GM12891 (cell line): ENCODE results near the gene UBXN11.

Experiments used
- POLR2A ChIP-seq: IDR thresholded peaks from 2 replicates; pipeline ENCODE4 v1.6.1; 2011; ENCODE audit warnings: low read depth, low read length, control low read depth
- POLR2AphosphoS5 ChIP-seq: IDR thresholded peaks from 2 replicates; pipeline ENCODE4 v1.6.1; 2011; ENCODE audit warnings: low read depth, low read length, control low read depth
- POU2F2 ChIP-seq: IDR thresholded peaks from 2 replicates; pipeline ENCODE4 v1.6.1; 2011; ENCODE audit warnings: low read depth, mild to moderate bottlenecking, control low read depth, low read length, moderate library complexity
- TAF1 ChIP-seq: IDR thresholded peaks from 2 replicates; pipeline ENCODE4 v1.6.1; 2011; ENCODE audit warnings: low read depth, low read length, control low read depth

DNA sequence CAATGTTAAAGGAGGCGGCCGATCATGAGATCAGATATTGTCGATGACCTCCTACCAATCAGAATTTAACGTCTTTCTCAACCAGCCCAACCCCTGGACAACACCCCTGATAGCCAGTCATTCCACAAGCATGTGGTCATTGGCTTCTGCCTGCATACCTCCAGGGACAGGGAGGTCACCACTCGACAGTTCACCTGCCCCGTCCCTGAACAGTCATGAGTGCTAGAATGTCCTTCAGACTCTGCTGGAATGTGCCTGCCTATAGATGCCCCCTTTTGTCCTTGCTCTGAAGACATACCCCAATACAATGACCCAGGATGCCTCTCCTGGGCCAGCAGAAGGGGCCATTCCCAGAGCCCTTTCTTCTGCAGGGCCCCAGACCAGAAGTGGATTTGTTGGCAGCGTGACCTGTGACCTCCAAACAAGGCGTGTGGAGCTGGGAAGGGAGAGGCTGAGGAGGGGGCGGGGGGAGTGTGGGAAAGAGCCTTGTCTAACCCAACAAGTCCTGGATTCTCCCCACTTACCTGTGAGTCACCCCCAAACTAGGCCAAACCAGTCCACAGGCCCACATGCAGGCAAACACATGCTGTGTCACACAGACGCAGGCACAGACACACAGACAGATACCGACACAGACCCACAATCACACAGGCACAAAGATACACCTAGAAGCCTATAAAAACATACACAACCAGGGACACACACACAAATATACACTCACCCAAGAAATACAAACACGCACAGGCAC is 45.3 kb upstream of the UBXN11 start:
- no peak for TF ChIP-seq POLR2A
- no peak for TF ChIP-seq POLR2AphosphoS5
- no peak for TF ChIP-seq TAF1
- no peak for TF ChIP-seq POU2F2
